ENCODE results near the gene ZNF664. TPM values are rescaled to one million over a fixed set of nuclear protein-coding genes. Genes with fewer than 3 reads are reported as not detected.

Gene ZNF664
- total and polyA plus RNA-seq, 8 donors: 23.0 to 72.7 (median 56.7) TPM

DNA sequence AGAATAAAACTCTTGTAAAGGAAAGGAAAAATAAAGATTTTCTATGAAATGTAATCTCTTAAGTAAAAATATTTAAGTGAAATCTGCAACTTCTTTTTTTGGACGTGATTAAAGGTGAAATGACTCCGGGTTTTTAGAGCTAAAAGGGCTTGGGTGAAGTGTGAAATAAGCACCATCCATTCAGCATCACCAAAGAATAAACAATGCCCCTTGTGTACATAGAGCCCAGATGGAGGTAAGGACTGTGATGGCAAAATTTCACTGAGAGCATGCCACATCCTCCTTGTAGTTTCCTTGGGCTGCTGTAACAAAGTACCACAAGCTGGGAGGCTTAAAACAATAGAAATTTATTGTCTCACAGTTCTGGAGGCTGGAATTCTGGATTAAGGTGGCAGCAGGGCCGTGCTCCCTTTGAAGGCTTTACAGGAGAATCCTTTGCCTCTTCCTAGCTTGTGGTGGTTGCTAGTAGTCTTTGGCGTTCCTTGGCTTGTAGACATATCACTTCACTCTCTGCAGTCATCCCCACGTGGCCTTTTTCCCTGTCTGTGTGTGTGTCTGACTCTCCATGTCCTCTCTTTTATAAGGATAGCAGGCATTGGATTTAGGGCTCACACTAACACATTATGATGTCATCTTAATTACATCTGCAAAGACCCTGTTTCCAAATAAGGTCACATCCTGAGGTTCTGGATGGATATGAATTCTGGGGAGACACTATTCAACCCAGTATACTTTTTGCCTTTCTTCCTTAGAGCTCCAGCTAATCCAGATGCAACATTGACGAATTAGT is 24.2 kb downstream of the ZNF664 start:
- no peak for FAIRE-seq

DNA sequence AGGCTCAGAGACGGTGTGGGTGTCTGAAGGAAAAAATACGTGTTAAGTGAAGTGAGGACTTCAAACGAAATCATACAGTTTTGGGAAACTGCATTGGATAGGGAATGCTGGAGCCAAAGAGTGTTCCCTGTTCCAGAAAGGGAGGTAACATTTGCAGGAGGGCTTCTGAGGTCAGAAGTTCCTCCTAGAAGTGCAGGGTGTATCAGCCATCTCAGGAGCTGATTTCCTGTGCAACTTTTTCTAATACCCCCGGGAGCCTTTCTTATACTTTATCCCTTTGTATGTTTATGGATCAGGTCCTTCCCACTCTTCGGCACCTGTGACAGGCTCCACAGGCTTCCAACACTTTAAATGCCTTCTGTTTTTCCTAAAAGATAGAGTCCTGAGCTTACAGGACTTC is 24.9 kb downstream of the ZNF664 start:
- Histone ChIP-seq H3K4me1 (peaks cover 0 to 19% (median 5%) of the 10 kb centered on the region in 3 donors), H3K36me3 (peaks cover 0 to 8% (median 0%) of the 10 kb centered on the region in 3 donors), H3K9me3 (no peaks in the 10 kb centered on the region), H3K27ac (no peak overlapping the region), H3K4me3 (no peak overlapping the region), H3K27me3 (no peaks in the 10 kb centered on the region)
- DNase-seq (no peak), ATAC-seq (no peak), FAIRE-seq (no peak)
- 74% methylated on average over 5 of the region's 5 CpGs for WGBS, 2 donors
- TF ChIP-seq, protein P1, sequence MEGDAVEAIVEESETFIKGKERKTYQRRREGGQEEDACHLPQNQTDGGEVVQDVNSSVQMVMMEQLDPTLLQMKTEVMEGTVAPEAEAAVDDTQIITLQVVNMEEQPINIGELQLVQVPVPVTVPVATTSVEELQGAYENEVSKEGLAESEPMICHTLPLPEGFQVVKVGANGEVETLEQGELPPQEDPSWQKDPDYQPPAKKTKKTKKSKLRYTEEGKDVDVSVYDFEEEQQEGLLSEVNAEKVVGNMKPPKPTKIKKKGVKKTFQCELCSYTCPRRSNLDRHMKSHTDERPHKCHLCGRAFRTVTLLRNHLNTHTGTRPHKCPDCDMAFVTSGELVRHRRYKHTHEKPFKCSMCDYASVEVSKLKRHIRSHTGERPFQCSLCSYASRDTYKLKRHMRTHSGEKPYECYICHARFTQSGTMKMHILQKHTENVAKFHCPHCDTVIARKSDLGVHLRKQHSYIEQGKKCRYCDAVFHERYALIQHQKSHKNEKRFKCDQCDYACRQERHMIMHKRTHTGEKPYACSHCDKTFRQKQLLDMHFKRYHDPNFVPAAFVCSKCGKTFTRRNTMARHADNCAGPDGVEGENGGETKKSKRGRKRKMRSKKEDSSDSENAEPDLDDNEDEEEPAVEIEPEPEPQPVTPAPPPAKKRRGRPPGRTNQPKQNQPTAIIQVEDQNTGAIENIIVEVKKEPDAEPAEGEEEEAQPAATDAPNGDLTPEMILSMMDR (IDR thresholded peaks at IDR 0.05): no peak
- intact Hi-C loops (cut with DNase I): no loop called here

More for the DNA sequence above, 24.2 kb downstream of the ZNF664 start:
- TF ChIP-seq, protein P1 (IDR thresholded peaks at IDR 0.05): no peak
- Histone ChIP-seq H3K9me3 (no peaks in the 10 kb centered on the region), H3K27ac (no peak overlapping the region), H3K4me1 (peaks cover 0 to 26% (median 5%) of the 10 kb centered on the region in 3 donors), H3K36me3 (peaks cover 0 to 8% (median 0%) of the 10 kb centered on the region in 3 donors), H3K4me3 (no peak overlapping the region), H3K27me3 (no peaks in the 10 kb centered on the region)
- 77 to 82% methylated on average over 6 of the region's 6 CpGs for WGBS, 2 donors
- DNase-seq: no peak
- intact Hi-C loops (cut with DNase I): no loop called here
- no peak for ATAC-seq

DNA sequence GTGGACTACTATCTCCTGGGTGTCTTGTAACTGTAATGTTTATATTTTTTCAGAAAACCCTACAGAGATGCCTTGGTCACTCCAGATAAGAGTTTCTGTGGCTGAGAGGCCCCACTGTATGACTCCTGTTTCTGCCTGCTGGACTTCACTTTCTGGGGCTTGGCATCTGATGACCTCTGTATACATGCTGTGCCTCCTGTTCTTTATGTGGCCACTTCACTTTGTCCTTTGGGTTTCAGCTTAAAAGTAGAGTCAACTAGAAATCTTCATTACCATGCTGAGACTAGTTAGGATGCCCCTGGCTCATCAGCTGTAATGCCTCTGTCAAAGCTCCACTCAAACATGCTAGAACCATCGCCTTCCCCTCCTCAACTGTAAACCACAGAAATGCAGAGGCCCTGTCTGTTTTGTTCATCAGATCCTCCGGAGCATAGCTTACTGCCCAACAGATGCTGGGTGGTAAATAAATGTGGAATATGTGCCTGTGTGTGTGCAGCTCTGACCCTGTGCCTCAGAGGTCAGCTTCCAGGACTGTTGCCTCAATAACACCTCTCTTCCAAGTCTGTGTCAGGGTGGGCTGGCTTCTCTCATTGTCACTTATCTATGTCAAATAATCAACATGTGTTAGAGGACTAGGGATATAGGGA is 25.5 kb downstream of the ZNF664 start:
- no peak for FAIRE-seq
- H3K4me3 ChIP-seq: no peak overlapping the region
- WGBS, 2 donors: 90 to 95% methylated on average over 2 of the region's 2 CpGs
- intact Hi-C loops (cut with DNase I): no loop called here
- peaks cover 0 to 8% (median 0%) of the 10 kb centered on the region in 3 donors for H3K36me3 ChIP-seq
- H3K9me3 ChIP-seq: no peaks in the 10 kb centered on the region
- ATAC-seq: no peak
- peaks cover 0 to 14% (median 0%) of the 10 kb centered on the region in 3 donors for H3K4me1 ChIP-seq
- DNase-seq: no peak
- no peak overlapping the region for H3K27ac ChIP-seq
- no peaks in the 10 kb centered on the region for H3K27me3 ChIP-seq
- TF ChIP-seq, protein P1 (IDR thresholded peaks at IDR 0.05): no peak

DNA sequence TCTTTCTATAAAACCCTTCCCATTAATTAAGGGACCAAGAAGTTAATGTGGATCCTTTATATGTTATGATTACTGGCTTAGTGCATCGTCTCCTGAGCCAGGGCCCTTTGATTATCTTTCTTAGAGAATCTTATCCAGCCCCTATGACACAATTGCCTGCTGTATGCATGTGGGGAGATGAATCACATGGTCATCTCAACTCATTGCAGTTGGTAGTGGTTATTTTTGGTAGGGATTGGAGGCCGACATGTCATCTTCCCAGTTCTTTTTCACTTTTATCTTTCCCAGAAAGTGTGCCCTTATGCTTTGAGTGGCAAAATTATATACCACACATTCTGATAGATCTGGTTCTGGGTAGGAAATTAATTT is 26.0 kb downstream of the ZNF664 start:
- TF ChIP-seq, protein P1 (IDR thresholded peaks at IDR 0.05): no peak
- ATAC-seq: no peak
- Histone ChIP-seq H3K4me1 (peaks cover 0 to 9% (median 0%) of the 10 kb centered on the region in 3 donors), H3K9me3 (no peaks in the 10 kb centered on the region), H3K27me3 (no peaks in the 10 kb centered on the region), H3K36me3 (peaks cover 0 to 8% (median 0%) of the 10 kb centered on the region in 3 donors), H3K4me3 (no peak overlapping the region), H3K27ac (no peak overlapping the region)
- intact Hi-C loops (cut with DNase I): no loop called here
- FAIRE-seq: no peak
- WGBS, 2 donors: 90 to 91% methylated on average over 2 of the region's 2 CpGs
- DNase-seq: no peak

Measured in pancreas (tissue), 10 donors.